ENCODE results near the gene C10orf143.

DNA sequence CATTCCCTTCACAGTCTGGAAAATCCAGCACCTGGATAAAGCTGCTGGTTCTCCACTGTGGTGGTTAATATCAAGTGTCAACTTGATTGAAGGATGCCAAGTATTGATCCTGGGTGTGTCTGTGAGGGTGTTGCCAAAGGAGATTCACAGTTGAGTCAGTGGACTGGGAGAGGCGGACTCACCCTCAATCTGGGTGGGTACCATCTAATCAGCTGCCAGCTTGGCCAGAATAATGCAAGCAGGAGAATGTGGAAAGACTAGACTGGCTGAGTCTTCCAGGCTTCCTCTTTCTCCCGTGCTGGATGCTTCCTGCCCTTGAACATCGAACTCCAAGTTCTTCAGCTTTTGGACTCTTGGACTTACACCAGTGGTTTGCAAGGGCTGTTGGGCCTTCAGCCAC, 48.4 kb downstream of the C10orf143 start:
- TF ChIP-seq CTCF (conservative IDR thresholded peaks at IDR 0.05; ENCODE audit: low read depth in 2 of 2) (no peak), CREB1 (CRISPR knock-in tag; IDR thresholded peaks at IDR 0.05; ENCODE audit: low read depth) (no peak)

Measured in GM23338 (cell line).